HG02884 (cell line): ENCODE measurements around the gene EVPL.

Source experiments
- ATAC-seq: cut with Tn5 transposase; IDR thresholded peaks from one replicate; pipeline ENCODE4 v1.9.1; 2021; ENCODE audit warnings: mild to moderate bottlenecking, moderate library complexity; ENCODE audit not compliant: unreplicated experiment

EVPL gene

GRCh38 chr17:76019833-76020467 is 7.2 kb downstream of the EVPL start:
- no peak for ATAC-seq

- no peak for ATAC-seq
Observed at GRCh38 chr17:76018801-76019200, 8.3 kb downstream of the EVPL start.

- ATAC-seq: no peak
Observed at GRCh38 chr17:76018340-76018680, 8.8 kb downstream of the EVPL start.

- no peak for ATAC-seq
Observed at GRCh38 chr17:76017481-76018339, 9.4 kb downstream of the EVPL start.

GRCh38 chr17:76014925-76015261 is 12.2 kb downstream of the EVPL start:
- ATAC-seq: no peak

- no peak for ATAC-seq
Observed at GRCh38 chr17:76014100-76014924, 12.8 kb downstream of the EVPL start.

GRCh38 chr17:76013377-76013932 is 13.7 kb downstream of the EVPL start:
- no peak for ATAC-seq

- ATAC-seq: no peak
Observed at GRCh38 chr17:76011951-76012350, 15.2 kb downstream of the EVPL start.

- ATAC-seq: no peak
Observed at GRCh38 chr17:76009969-76010661, 17.0 kb downstream of the EVPL start.

- no peak for ATAC-seq
Observed at GRCh38 chr17:76009447-76009846, 17.7 kb downstream of the EVPL start.

- no peak for ATAC-seq
Observed at GRCh38 chr17:76008630-76009425, 18.3 kb downstream of the EVPL start.

- no peak for ATAC-seq
Observed at GRCh38 chr17:76008208-76008607, 18.9 kb downstream of the EVPL start.

- no peak for ATAC-seq
Observed at GRCh38 chr17:76007850-76008165, 19.3 kb downstream of the EVPL start.

GRCh38 chr17:76007131-76007849 is 19.8 kb downstream of the EVPL start:
- ATAC-seq: no peak

- ATAC-seq: no peak
Observed at GRCh38 chr17:76005263-76006149, 21.6 kb downstream of the EVPL start.

- ATAC-seq: no peak
Observed at GRCh38 chr17:76004750-76005262, 22.3 kb downstream of the EVPL start.

- no peak for ATAC-seq
Observed at GRCh38 chr17:76003915-76004314, 23.2 kb downstream of the EVPL start.

- ATAC-seq: no peak
Observed at GRCh38 chr17:76002100-76002499, 25.0 kb downstream of the EVPL start.
